ENCODE data around the gene BSCL2.
A peak's percentile ranks its signal among the peaks of the same experiment; 100 is the strongest.
"Not testable (repeated sequence)": the region's sequence is repeated elsewhere in the genome, so short reads cannot be mapped to it uniquely, and the experiment has no call there.

The BSCL2 gene

GRCh38 chr11:62702246-62702645 is 5.0 kb downstream of the BSCL2 start:
- DNase-seq (ENCODE audit: low read depth), result no peak
- no peak for TF ChIP-seq CTCF (IDR thresholded peaks at IDR 0.05; ENCODE audit: low read depth, low read length, missing control alignments)
- no peak overlapping the region for H3K4me3 ChIP-seq (ENCODE audit: low read depth, low read length)

GRCh38 chr11:62694455-62695167 is 12.6 kb downstream of the BSCL2 start:
- TF ChIP-seq CTCF (IDR thresholded peaks at IDR 0.05; ENCODE audit: low read depth, low read length, missing control alignments), result peak; percentile 84
- no peak overlapping the region for H3K4me3 ChIP-seq (ENCODE audit: low read depth, low read length)
- no peak for DNase-seq (ENCODE audit: low read depth)

GRCh38 chr11:62693624-62694023 is 13.6 kb downstream of the BSCL2 start:
- H3K4me3 ChIP-seq (ENCODE audit: low read depth, low read length); DNase-seq (ENCODE audit: low read depth): not testable (repeated sequence)

- TF ChIP-seq CTCF (IDR thresholded peaks at IDR 0.05; ENCODE audit: low read depth, low read length, missing control alignments), result no peak
- H3K4me3 ChIP-seq (ENCODE audit: low read depth, low read length), result no peak within 1 kb of the TSS
- DNase-seq (ENCODE audit: low read depth), result no peak
Observed at GRCh38 chr11:62689421-62690183, 17.6 kb downstream of the BSCL2 start, which contains the start of gene LRRN4CL. Gene LRRN4CL (minus strand): TSS chr11:62689530. CDS start chr11:62688508, 1,022 bp downstream.

GRCh38 chr11:62688491-62688890 is 18.7 kb downstream of the BSCL2 start:
- no peak for DNase-seq (ENCODE audit: low read depth)
- TF ChIP-seq CTCF (IDR thresholded peaks at IDR 0.05; ENCODE audit: low read depth, low read length, missing control alignments), result no peak
- no peak overlapping the region for H3K4me3 ChIP-seq (ENCODE audit: low read depth, low read length)

GRCh38 chr11:62687508-62688396 is 19.5 kb downstream of the BSCL2 start:
- DNase-seq (ENCODE audit: low read depth), result no peak
- no peak overlapping the region for H3K4me3 ChIP-seq (ENCODE audit: low read depth, low read length)
- no peak for TF ChIP-seq CTCF (IDR thresholded peaks at IDR 0.05; ENCODE audit: low read depth, low read length, missing control alignments)

- no peak for DNase-seq (ENCODE audit: low read depth)
- H3K4me3 ChIP-seq (ENCODE audit: low read depth, low read length), result no peak overlapping the region
- no peak for TF ChIP-seq CTCF (IDR thresholded peaks at IDR 0.05; ENCODE audit: low read depth, low read length, missing control alignments)
Observed at GRCh38 chr11:62682518-62682917, 24.7 kb downstream of the BSCL2 start.

Data from GM12864 (cell line).